Esophagus squamous epithelium (tissue), 5 donors: ENCODE data around the gene RFTN1. TPM values are rescaled to one million over a fixed set of nuclear protein-coding genes. Genes with fewer than 3 reads are reported as not detected.

ENCODE experiments used
- DNase-seq: peaks from one replicate; lab custom pipeline; 2025; lab: John Stamatoyannopoulos, UW
- H3K27ac ChIP-seq, 4 donors: fragments of 200-600 bp; sonication (generic); one replicate each; pipeline ENCODE4 v1.5.1; 2016 to 2019; ENCODE audit warnings: mild to moderate bottlenecking in 1 of 4
- H3K27me3 ChIP-seq, 4 donors: fragments of 200-600 bp; sonication (generic); 1 replicate in 3 of 4; 2 replicates in 1 of 4; pipeline versions ENCODE4 v1.5.1 to v1.6.0; 2017 to 2021; ENCODE audit warnings: antibody characterized with exemption in 1 of 4
- H3K36me3 ChIP-seq, 3 donors: fragments of 200-600 bp; sonication (generic); one replicate each; pipeline ENCODE4 v1.5.1; 2016 to 2019
- H3K4me1 ChIP-seq, 3 donors: fragments of 200-600 bp; sonication (generic); one replicate each; pipeline ENCODE4 v1.5.1; 2017 to 2019
- H3K4me3 ChIP-seq, 4 donors: fragments of 200-600 bp; sonication (generic); 1 replicate in 3 of 4; 2 replicates in 1 of 4; pipeline ENCODE4 v1.5.1; 2016 to 2019; ENCODE audit warnings: mild to moderate bottlenecking in 2 of 4, moderate library complexity in 1 of 4
- H3K9me3 ChIP-seq, 3 donors: fragments of 200-600 bp; sonication (generic); one replicate each; pipeline ENCODE4 v1.5.1; 2016 to 2019
- POLR2A ChIP-seq, 4 donors: fragments of 450-650 bp; IDR thresholded peaks; one replicate each; pipeline ENCODE4 v1.6.1; 2017; ENCODE audit warnings: antibody characterized with exemption in 4 of 4, mild to moderate bottlenecking in 4 of 4, moderate library complexity in 3 of 4
- WGBS, 2 donors: methylation state at CpG; one replicate each; pipeline ENCODE4 v1.1.5; 2018; 5-methylcytosine and 5-hydroxymethylcytosine counted together
- intact Hi-C: fragments of 100-400 bp; cut with DNase I; formaldehyde crosslinking; loops from one replicate; pipeline ENCODE4 v1.15.0; 2022
- total RNA-seq, 4 donors: library from RNA; depleted of rRNA; stranded (reverse); fragments of >200 nt; gene quantifications; one replicate each; pipeline ENCODE4 v1.1.0, GENCODE V29; 2016
- TF ChIP-seq, protein P1 (sequence below), 6 experiments: fragments of 450-650 bp in 4 of 6; fragments of 200-600 bp in 2 of 6; sonication (generic) in 2 of 6; IDR thresholded peaks; one replicate each; pipeline ENCODE4 v1.5.1; 2016 to 2019; ENCODE audit warnings: antibody characterized with exemption in 6 of 6, mild to moderate bottlenecking in 4 of 6, moderate library complexity in 4 of 6
- donor health status: DM: yes; HTN: yes; CAD: no.

Gene RFTN1
- total RNA-seq, 4 donors from 2014 or later, result 5.0 to 22.7 (median 12.4) TPM

DNA sequence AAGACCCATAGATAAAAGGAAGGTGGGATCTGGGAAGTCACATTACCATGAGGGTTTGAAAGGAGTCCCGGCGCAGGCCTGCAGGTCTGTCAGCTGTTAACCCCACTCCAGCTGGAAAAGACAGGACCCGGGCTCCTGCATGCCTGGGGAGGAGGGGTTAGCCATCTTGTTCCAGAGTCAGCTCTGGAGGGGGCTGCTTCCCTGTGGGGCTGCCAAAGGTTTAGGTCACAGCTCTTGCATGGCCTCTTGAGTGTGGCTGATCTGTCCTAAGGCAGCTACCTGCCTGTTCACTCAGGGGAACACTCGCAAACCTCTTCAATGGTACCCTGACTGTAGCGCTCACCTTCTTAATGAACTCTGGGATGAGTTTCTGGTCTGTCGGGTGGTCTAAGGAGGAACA, 104.5 kb downstream of the RFTN1 start:
- intact Hi-C loops, result no loop called here
- no peak for DNase-seq
- no peak overlapping the region for H3K4me3 ChIP-seq
- peaks cover 0 to 14% (median 0%) of the 10 kb centered on the region in 3 donors for H3K36me3 ChIP-seq
- TF ChIP-seq, protein P1, sequence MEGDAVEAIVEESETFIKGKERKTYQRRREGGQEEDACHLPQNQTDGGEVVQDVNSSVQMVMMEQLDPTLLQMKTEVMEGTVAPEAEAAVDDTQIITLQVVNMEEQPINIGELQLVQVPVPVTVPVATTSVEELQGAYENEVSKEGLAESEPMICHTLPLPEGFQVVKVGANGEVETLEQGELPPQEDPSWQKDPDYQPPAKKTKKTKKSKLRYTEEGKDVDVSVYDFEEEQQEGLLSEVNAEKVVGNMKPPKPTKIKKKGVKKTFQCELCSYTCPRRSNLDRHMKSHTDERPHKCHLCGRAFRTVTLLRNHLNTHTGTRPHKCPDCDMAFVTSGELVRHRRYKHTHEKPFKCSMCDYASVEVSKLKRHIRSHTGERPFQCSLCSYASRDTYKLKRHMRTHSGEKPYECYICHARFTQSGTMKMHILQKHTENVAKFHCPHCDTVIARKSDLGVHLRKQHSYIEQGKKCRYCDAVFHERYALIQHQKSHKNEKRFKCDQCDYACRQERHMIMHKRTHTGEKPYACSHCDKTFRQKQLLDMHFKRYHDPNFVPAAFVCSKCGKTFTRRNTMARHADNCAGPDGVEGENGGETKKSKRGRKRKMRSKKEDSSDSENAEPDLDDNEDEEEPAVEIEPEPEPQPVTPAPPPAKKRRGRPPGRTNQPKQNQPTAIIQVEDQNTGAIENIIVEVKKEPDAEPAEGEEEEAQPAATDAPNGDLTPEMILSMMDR (IDR thresholded peaks at IDR 0.05), result no peak
- TF ChIP-seq POLR2A (IDR thresholded peaks at IDR 0.05), result no peak
- H3K9me3 ChIP-seq, result no peaks in the 10 kb centered on the region
- no peak overlapping the region for H3K27ac ChIP-seq
- H3K27me3 ChIP-seq, result no peaks in the 10 kb centered on the region
- 81 to 93% methylated on average over 3 to 6 of the region's 6 CpGs for WGBS, 2 donors
- H3K4me1 ChIP-seq, result no peaks in the 10 kb centered on the region

DNA sequence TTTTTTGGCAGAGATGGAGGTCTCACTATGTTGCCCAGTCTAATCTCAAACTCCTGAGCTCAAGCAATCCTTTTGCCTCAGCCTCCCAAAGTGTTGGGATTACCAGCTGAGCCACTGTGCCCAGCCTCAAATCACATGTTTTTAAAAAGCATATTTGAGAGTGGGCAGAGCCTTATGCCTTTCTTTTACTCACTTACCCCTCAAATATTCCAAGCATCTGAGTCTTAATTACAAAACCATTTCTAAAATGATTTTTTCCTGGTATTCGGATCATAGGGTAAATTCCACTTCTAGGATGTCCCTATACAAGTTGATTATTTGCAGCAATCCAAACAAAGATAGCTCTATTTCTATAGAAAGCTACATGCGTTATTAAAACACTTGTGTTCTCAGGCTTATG, 106.1 kb downstream of the RFTN1 start:
- H3K27me3 ChIP-seq, result no peaks in the 10 kb centered on the region
- no peak overlapping the region for H3K27ac ChIP-seq
- peaks cover 0 to 6% (median 0%) of the 10 kb centered on the region in 3 donors for H3K4me1 ChIP-seq
- no peak for DNase-seq
- no peaks in the 10 kb centered on the region for H3K9me3 ChIP-seq
- intact Hi-C loops, result no loop called here
- TF ChIP-seq, protein P1 (IDR thresholded peaks at IDR 0.05), result no peak
- no peak for TF ChIP-seq POLR2A (IDR thresholded peaks at IDR 0.05)
- 68 to 71% methylated on average over 2 of the region's 2 CpGs for WGBS, 2 donors
- peaks cover 0 to 14% (median 0%) of the 10 kb centered on the region in 3 donors for H3K36me3 ChIP-seq
- no peak overlapping the region for H3K4me3 ChIP-seq

DNA sequence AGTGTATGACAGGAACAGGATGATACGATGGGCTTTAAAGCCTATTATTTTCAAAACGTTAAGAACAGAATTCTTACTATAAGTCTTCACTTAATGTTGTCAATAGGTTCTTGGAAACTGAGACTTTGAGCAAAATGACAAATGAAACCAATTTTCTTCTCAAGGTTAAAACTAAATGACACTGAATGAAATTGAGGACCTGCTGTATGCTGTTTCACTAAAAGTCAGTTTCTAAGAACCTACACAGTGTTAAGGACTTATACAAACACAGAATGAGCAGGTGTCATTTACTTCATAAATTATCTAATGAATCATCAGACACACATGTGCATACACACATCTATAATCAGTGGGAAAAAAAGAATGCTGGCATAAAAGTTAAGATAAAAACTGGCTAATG, 106.9 kb downstream of the RFTN1 start:
- TF ChIP-seq, protein P1 (IDR thresholded peaks at IDR 0.05), result no peak
- no peak for TF ChIP-seq POLR2A (IDR thresholded peaks at IDR 0.05)
- Histone ChIP-seq H3K27ac (no peak overlapping the region), H3K27me3 (no peaks in the 10 kb centered on the region), H3K4me1 (peaks cover 0 to 14% (median 4%) of the 10 kb centered on the region in 3 donors), H3K36me3 (peaks cover 0 to 14% (median 0%) of the 10 kb centered on the region in 3 donors), H3K4me3 (no peak overlapping the region), H3K9me3 (no peaks in the 10 kb centered on the region)
- intact Hi-C loops, result no loop called here
- 29 to 61% methylated on average over 2 of the region's 2 CpGs for WGBS, 2 donors
- DNase-seq, result no peak

DNA sequence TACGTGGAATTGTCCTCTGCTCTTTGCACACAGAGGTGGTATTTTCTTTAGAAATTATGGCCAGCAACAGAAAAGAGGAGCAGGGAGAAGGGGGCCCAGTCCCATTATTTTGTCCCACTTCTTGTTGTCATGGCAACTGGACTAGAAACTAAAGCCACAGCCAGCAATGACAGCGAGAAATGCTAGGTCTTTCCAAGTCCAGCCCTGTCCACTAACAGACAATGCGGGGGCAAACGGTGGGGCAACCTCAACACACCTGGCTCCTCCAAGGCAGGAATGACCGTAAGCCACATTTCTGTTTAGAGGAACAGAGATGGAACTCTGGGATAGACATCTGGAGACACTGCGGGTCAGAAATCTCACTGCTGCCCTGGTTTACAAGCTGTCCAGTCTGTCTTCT, 107.3 kb downstream of the RFTN1 start:
- peaks cover 0 to 18% (median 7%) of the 10 kb centered on the region in 3 donors for H3K4me1 ChIP-seq
- H3K27ac ChIP-seq, result no peak overlapping the region
- DNase-seq, result no peak
- no peak overlapping the region for H3K4me3 ChIP-seq
- intact Hi-C loops, result no loop called here
- no peaks in the 10 kb centered on the region for H3K27me3 ChIP-seq
- H3K9me3 ChIP-seq, result no peaks in the 10 kb centered on the region
- TF ChIP-seq POLR2A (IDR thresholded peaks at IDR 0.05), result no peak
- TF ChIP-seq, protein P1 (IDR thresholded peaks at IDR 0.05), result no peak
- WGBS, 2 donors, result 86 to 92% methylated on average over 5 to 6 of the region's 6 CpGs
- peaks cover 0 to 14% (median 0%) of the 10 kb centered on the region in 3 donors for H3K36me3 ChIP-seq

DNA sequence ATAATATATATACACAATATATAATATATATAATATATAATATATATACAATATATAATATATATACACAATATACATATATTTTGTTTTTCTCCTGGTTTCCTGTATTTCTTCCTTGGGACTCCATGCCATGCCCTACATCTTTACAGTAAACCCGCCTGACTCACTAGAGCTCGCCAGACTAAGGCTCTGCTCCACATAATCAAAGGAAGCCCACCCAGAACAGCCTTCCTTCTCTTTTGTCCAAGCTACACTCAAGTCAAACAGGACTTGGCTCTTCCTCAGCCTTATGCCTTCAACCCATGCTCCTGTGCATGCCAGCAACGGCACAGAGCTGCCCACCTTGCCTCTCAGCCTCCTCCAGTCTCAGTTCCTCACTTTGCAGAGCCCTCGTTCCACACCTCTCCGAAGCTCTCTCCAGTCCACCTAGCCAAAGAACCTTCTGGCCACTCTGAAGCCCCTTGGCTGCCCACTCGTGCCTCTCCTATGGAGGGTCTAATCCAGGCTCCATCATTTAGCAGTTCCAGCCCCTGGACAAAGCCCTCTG, 109.1 kb downstream of the RFTN1 start:
- intact Hi-C loops, result no loop called here
- DNase-seq, result no peak
- Histone ChIP-seq H3K27me3 (no peaks in the 10 kb centered on the region), H3K27ac (no peak overlapping the region), H3K4me1 (peaks cover 4 to 34% (median 21%) of the 10 kb centered on the region in 3 donors), H3K36me3 (peaks cover 0 to 14% (median 0%) of the 10 kb centered on the region in 3 donors), H3K4me3 (no peak overlapping the region), H3K9me3 (no peaks in the 10 kb centered on the region)
- no peak for TF ChIP-seq POLR2A (IDR thresholded peaks at IDR 0.05)
- TF ChIP-seq, protein P1 (IDR thresholded peaks at IDR 0.05), result no peak
- 90 to 92% methylated on average over 6 of the region's 6 CpGs for WGBS, 2 donors
